GM12872 (cell line): Measurements from ENCODE around the gene PASD1.

Experiments
- TF ChIP-seq, protein P1 (sequence below): IDR thresholded peaks from 3 replicates; pipeline ENCODE4 v1.5.1; 2011; ENCODE audit warnings: low read depth, mild to moderate bottlenecking, low read length, moderate library complexity; ENCODE audit not compliant: insufficient read depth

The PASD1 gene

DNA sequence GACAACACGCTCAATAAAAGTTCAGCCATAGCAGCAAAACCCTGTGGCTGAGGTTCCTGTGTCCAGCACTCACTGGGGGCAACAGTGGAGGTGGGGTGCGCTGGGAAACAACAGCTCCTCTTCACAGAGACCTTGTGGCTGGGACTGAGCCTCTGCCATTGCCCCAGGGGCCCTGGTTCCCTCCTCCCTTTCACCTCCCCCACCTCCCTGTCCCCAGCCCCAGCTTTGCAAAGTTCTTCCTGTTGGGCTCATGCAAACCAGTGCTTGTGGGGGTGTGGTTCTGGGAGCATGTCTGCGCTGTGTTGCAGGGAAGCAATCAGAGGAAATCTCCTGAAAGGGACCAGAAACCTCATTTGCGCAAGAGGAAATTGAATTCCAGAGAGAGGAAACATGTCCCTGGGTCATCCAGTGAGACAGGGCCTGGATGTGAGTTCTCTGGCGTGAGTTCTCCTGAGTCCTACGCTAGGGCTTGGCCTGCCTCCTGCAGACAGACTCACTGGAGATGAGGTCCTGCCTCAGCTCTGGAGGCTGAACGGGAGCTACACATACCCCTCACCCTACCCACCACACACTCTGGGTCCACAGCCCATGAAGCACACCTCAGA, 159.8 kb downstream of the PASD1 start:
- TF ChIP-seq, protein P1, sequence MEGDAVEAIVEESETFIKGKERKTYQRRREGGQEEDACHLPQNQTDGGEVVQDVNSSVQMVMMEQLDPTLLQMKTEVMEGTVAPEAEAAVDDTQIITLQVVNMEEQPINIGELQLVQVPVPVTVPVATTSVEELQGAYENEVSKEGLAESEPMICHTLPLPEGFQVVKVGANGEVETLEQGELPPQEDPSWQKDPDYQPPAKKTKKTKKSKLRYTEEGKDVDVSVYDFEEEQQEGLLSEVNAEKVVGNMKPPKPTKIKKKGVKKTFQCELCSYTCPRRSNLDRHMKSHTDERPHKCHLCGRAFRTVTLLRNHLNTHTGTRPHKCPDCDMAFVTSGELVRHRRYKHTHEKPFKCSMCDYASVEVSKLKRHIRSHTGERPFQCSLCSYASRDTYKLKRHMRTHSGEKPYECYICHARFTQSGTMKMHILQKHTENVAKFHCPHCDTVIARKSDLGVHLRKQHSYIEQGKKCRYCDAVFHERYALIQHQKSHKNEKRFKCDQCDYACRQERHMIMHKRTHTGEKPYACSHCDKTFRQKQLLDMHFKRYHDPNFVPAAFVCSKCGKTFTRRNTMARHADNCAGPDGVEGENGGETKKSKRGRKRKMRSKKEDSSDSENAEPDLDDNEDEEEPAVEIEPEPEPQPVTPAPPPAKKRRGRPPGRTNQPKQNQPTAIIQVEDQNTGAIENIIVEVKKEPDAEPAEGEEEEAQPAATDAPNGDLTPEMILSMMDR = no peak

DNA sequence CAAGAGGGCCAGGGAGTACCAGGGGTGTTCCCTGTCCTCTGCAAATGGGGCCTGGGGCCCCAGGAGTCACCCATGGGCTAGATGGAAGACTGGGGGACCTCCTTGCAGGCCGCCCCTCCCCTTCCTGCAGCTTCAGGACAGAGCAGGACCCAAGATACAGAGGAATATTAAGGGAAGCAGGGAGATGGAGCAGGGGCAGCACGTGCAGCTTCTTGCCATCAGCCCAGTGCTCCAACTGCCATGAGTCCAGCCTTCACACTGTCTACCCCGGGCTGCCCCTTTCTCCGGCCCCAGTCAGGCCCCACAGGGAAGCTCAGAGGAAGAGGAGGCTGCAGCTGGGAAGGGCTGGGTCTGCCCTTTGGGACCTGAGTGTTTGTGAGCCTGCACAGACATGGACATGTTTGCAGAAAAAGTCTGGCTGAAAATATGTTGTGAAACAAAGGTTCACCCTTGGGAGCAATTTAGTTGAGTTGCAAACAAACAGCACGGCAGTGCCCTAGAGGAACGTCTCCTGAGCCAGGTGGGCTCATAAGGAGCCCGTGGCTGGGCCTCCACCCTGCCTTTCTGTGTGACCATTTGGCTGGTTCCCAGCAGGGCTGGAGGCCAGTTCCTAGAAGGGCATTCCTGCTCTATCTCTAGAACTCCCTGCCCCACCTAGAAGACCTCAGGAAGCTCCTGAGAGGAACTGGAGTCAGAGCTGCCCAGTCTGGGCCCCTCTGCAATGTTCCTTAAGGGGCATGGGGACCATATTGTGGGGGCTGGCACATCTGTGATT, 161.3 kb downstream of the PASD1 start:
- TF ChIP-seq, protein P1 = no peak

DNA sequence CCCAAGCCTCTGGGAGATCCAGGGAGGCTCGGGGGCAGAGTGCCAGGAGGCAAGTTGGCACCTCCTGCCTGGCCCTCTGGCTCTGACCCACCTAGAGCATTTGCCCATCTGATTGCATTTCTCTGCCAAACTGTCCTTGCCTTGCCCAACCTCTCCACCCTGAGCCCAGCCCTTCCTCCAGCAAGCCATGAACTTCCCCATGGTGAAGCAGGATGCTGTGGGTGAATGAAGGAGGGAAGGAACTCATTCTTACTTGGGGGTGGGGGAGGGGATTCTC, 161.8 kb downstream of the PASD1 start:
- TF ChIP-seq, protein P1 = no peak
